H1 (cell line): ENCODE data around the gene COX7B2. TPM values are rescaled to one million over a fixed set of nuclear protein-coding genes. Genes with fewer than 3 reads are reported as not detected.

Experiments
- CTCF ChIA-PET: fragments of 300-600 bp; sonication (Branson Sonifier 250); formaldehyde crosslinking; loops from one replicate; lab custom pipeline; 2021; ENCODE audit not compliant: partially characterized antibody; lab: Charles Lee
- POLR2A ChIA-PET: fragments of 300-600 bp; sonication (Branson Sonifier 250); formaldehyde crosslinking; loops from one replicate; lab custom pipeline; 2021; ENCODE audit warnings: inconsistent platforms; ENCODE audit not compliant: partially characterized antibody; lab: Charles Lee
- DNase-seq, 2 experiments: peaks; one replicate each; pipeline versions ENCODE4 v3.0.0 to v3.0.0-alpha.2; 2010 to 2022; ENCODE audit warnings: low spot score in 2 of 2, low read depth in 1 of 2, mixed read lengths in 1 of 2
- FAIRE-seq: peaks from 2 replicates; lab custom pipeline; 2011; peaks lifted over from hg19 to GRCh38; lab: Jason Lieb, UNC
- H2AFZ ChIP-seq: 2 replicates; pipeline ENCODE4 v1.8.1; 2012; ENCODE audit warnings: low read length, inconsistent platforms
- H2AK5ac ChIP-seq: 2 replicates; pipeline ENCODE4 v1.6.1; 2013; ENCODE audit warnings: low read depth, low read length
- H2BK120ac ChIP-seq: replicated peaks from 2 replicates; pipeline ENCODE3; 2013; ENCODE audit warnings: low read depth, low read length, inconsistent platforms
- H2BK12ac ChIP-seq: 2 replicates; pipeline ENCODE4 v1.6.1; 2013; ENCODE audit warnings: low read depth, low read length
- H2BK15ac ChIP-seq: 2 replicates; pipeline ENCODE4 v1.6.1; 2013; ENCODE audit warnings: low read length
- H2BK20ac ChIP-seq: 2 replicates; pipeline ENCODE4 v1.6.1; 2013; ENCODE audit warnings: low read length
- H2BK5ac ChIP-seq: 2 replicates; pipeline ENCODE4 v1.6.1; 2013; ENCODE audit warnings: low read depth, low read length
- H3K14ac ChIP-seq: 2 replicates; pipeline ENCODE4 v1.6.1; 2013; ENCODE audit warnings: inconsistent platforms; ENCODE audit not compliant: insufficient read length
- H3K18ac ChIP-seq: 2 replicates; pipeline ENCODE4 v1.6.1; 2013; ENCODE audit warnings: low read length; ENCODE audit errors: extremely low read depth
- H3K23ac ChIP-seq: 2 replicates; pipeline ENCODE4 v1.6.1; 2013; ENCODE audit warnings: inconsistent platforms; ENCODE audit not compliant: insufficient read length
- H3K23me2 ChIP-seq: 2 replicates; pipeline ENCODE4 v1.6.1; 2013; ENCODE audit warnings: low read depth, low read length
- H3K27ac ChIP-seq: 2 replicates; pipeline ENCODE4 v1.6.1; 2011; ENCODE audit warnings: low read depth, low read length, inconsistent platforms
- H3K27me3 ChIP-seq, 4 experiments: replicated peaks in 1 of 4; 1 replicate in 1 of 4; 2 replicates in 3 of 4; pipeline versions ENCODE4 v1.6.1 to v1.8.1; 2011 to 2013; ENCODE audit warnings: low read length in 3 of 4, mild to moderate bottlenecking in 3 of 4, inconsistent platforms in 2 of 4, mixed read lengths in 2 of 4, moderate library complexity in 1 of 4; ENCODE audit not compliant: control insufficient read depth in 3 of 4, insufficient read depth in 3 of 4; ENCODE audit errors: extremely low read depth in 1 of 4
- H3K36me3 ChIP-seq, 4 experiments: 2 replicates each; pipeline versions ENCODE4 v1.6.1 to v1.8.1; 2011 to 2013; ENCODE audit warnings: mild to moderate bottlenecking in 4 of 4, low read length in 3 of 4, moderate library complexity in 2 of 4, control low read depth in 1 of 4, inconsistent platforms in 1 of 4; ENCODE audit not compliant: insufficient read depth in 4 of 4, control insufficient read depth in 2 of 4
- H3K4ac ChIP-seq: replicated peaks from 2 replicates; pipeline ENCODE3; 2013; ENCODE audit warnings: low read length, low read depth, mixed read lengths, inconsistent platforms; ENCODE audit not compliant: insufficient read length
- H3K4me1 ChIP-seq, 4 experiments: replicated peaks in 1 of 4; 1 replicate in 1 of 4; 2 replicates in 3 of 4; pipeline versions ENCODE4 v1.6.1 to v1.8.1; 2011 to 2013; ENCODE audit warnings: low read length in 3 of 4, inconsistent platforms in 2 of 4, mixed read lengths in 1 of 4; ENCODE audit not compliant: insufficient read depth in 4 of 4, control insufficient read depth in 3 of 4
- H3K4me2 ChIP-seq, 2 experiments: 2 replicates each; pipeline versions ENCODE4 v1.6.1 to v1.8.1; 2011 to 2013; ENCODE audit warnings: low read depth in 2 of 2, low read length in 2 of 2, control low read depth in 1 of 2, inconsistent platforms in 1 of 2, mild to moderate bottlenecking in 1 of 2; ENCODE audit not compliant: insufficient read depth in 1 of 2
- H3K4me3 ChIP-seq, 4 experiments: fragments of 200-600, 300-600 bp in 1 of 4; sonication (generic), shearing (Covaris generic), sonication (Bioruptor Twin) in 1 of 4; 2 replicates each; pipeline versions ENCODE4 v1.5.1 to v1.8.1; 2011 to 2016; ENCODE audit warnings: low read length in 4 of 4, low read depth in 3 of 4, control low read depth in 2 of 4, inconsistent platforms in 2 of 4, mild to moderate bottlenecking in 2 of 4, mixed read lengths in 1 of 4, moderate library complexity in 1 of 4; ENCODE audit not compliant: insufficient read depth in 2 of 4; ENCODE audit errors: extremely low read depth in 1 of 4
- H3K56ac ChIP-seq: replicated peaks from 2 replicates; pipeline ENCODE3; 2013; ENCODE audit warnings: low read depth, mild to moderate bottlenecking, mixed read lengths, low read length, inconsistent platforms; ENCODE audit not compliant: insufficient read length
- H3K79me1 ChIP-seq: 2 replicates; pipeline ENCODE4 v1.6.1; 2013; ENCODE audit warnings: low read depth, low read length, control low read depth
- H3K79me2 ChIP-seq, 2 experiments: 2 replicates each; pipeline versions ENCODE4 v1.6.1 to v1.8.1; 2012 to 2013; ENCODE audit warnings: low read length in 2 of 2, mild to moderate bottlenecking in 2 of 2, inconsistent platforms in 1 of 2; ENCODE audit not compliant: insufficient read depth in 2 of 2, control insufficient read depth in 1 of 2
- H3K9ac ChIP-seq, 4 experiments: replicated peaks in 1 of 4; 1 replicate in 1 of 4; 2 replicates in 3 of 4; pipeline versions ENCODE4 v1.6.1 to v1.8.1; 2011 to 2013; ENCODE audit warnings: low read depth in 3 of 4, low read length in 3 of 4, control low read depth in 2 of 4, mild to moderate bottlenecking in 2 of 4, moderate library complexity in 2 of 4, inconsistent platforms in 1 of 4; ENCODE audit errors: extremely low read depth in 1 of 4
- H3K9me3 ChIP-seq, 2 experiments: 2 replicates each; pipeline versions ENCODE4 v1.6.1 to v1.8.1; 2012 to 2013; ENCODE audit warnings: mild to moderate bottlenecking in 2 of 2, moderate library complexity in 2 of 2, control low read depth in 1 of 2, inconsistent platforms in 1 of 2, low read depth in 1 of 2, low read length in 1 of 2, mixed read lengths in 1 of 2; ENCODE audit not compliant: insufficient read depth in 2 of 2
- H4K20me1 ChIP-seq, 2 experiments: replicated peaks in 1 of 2; 2 replicates each; pipeline versions ENCODE3 to v1.8.1; 2011 to 2013; ENCODE audit warnings: inconsistent platforms in 2 of 2, low read length in 2 of 2, mild to moderate bottlenecking in 1 of 2; ENCODE audit not compliant: insufficient read depth in 2 of 2, control insufficient read depth in 1 of 2
- H4K5ac ChIP-seq: 2 replicates; pipeline ENCODE4 v1.6.1; 2013; ENCODE audit warnings: low read length, low read depth, mixed read lengths, inconsistent platforms; ENCODE audit not compliant: insufficient read length
- H4K8ac ChIP-seq: 2 replicates; pipeline ENCODE4 v1.8.0; 2013; ENCODE audit warnings: mild to moderate bottlenecking, moderate library complexity, low read length, inconsistent platforms; ENCODE audit not compliant: insufficient read depth; ENCODE audit errors: extremely low read depth
- H4K91ac ChIP-seq: replicated peaks from 2 replicates; pipeline ENCODE3; 2013; ENCODE audit warnings: low read length, mixed read lengths, inconsistent platforms; ENCODE audit not compliant: insufficient read length
- ASH2L ChIP-seq: fragments of 200-600, 300-600 bp; sonication (generic); IDR thresholded peaks from one replicate; pipeline ENCODE4 v1.7.1; 2017; ENCODE audit warnings: low read length
- FOSL1 ChIP-seq: IDR thresholded peaks from 2 replicates; pipeline ENCODE4 v1.6.1; 2011; ENCODE audit warnings: mild to moderate bottlenecking, low read depth, low read length, moderate library complexity; ENCODE audit not compliant: insufficient read depth
- KDM1A ChIP-seq: fragments of 200-600, 300-600 bp; sonication (generic); IDR thresholded peaks from 2 replicates; pipeline ENCODE4 v1.7.1; 2016; ENCODE audit warnings: mild to moderate bottlenecking, low read length, borderline replicate concordance
- RNF2 ChIP-seq: fragments of 200-900, 300-1000 bp; sonication (generic); IDR thresholded peaks from 2 replicates; pipeline ENCODE4 v1.7.1; 2016; ENCODE audit warnings: borderline replicate concordance, low read depth, mild to moderate bottlenecking, antibody characterized with exemption, low read length; ENCODE audit not compliant: poor library complexity, severe bottlenecking; ENCODE audit errors: missing control alignments
- SRF ChIP-seq: IDR thresholded peaks from 2 replicates; pipeline ENCODE4 v1.6.1; 2011; ENCODE audit warnings: mild to moderate bottlenecking, low read depth, low read length, moderate library complexity
- WGBS, 2 experiments: shearing (Covaris generic) in 1 of 2; methylation state at CpG; one replicate each; pipeline versions ENCODE4 v1.1.6 to v1.1.7; 2013 to 2015; ENCODE audit warnings: low lambda C conversion rate in 2 of 2, mixed read lengths in 2 of 2, inconsistent platforms in 1 of 2, low coverage in 1 of 2, missing lambda C conversion rate in 1 of 2; ENCODE audit not compliant: insufficient replicate concordance in 2 of 2, insufficient coverage in 1 of 2, insufficient read length in 1 of 2; ENCODE audit errors: extremely low coverage in 1 of 2, missing lambda C conversion rate in 1 of 2; 5-methylcytosine and 5-hydroxymethylcytosine counted together
- polyA plus RNA-seq, 7 experiments: library from polyadenylated mRNA; depleted of rRNA in 3 of 7; stranded (reverse) in 5 of 7; unstranded in 2 of 7; fragments of >200 nt in 5 of 7; fragments of 200-250 nt in 2 of 7; gene quantifications; 1 replicate in 5 of 7; 2 replicates in 1 of 7; 4 replicates in 1 of 7; pipeline versions ENCODE4 v1.2.1 to v1.2.3, GENCODE V29; 2011 to 2013; ENCODE audit warnings: missing spikeins in 2 of 7, mixed read lengths in 2 of 7
- total RNA-seq: library from RNA; stranded (reverse); fragmentation: NEBNext Ultra II Directional; extraction: Animal tissue kit (Norgen Biotek cat#: 25700); gene quantifications from 2 replicates; pipeline ENCODE4 v1.2.1, GENCODE V29; 2021
- TF ChIP-seq, protein P1 (sequence below): IDR thresholded peaks from 2 replicates; pipeline ENCODE4 v1.6.1; 2012; ENCODE audit warnings: inconsistent platforms

COX7B2 gene
- total and polyA plus RNA-seq, 2 of the 8 experiments (the other 6 are each of a cell fraction or from before 2014, with no cell fraction given), result not detected

DNA sequence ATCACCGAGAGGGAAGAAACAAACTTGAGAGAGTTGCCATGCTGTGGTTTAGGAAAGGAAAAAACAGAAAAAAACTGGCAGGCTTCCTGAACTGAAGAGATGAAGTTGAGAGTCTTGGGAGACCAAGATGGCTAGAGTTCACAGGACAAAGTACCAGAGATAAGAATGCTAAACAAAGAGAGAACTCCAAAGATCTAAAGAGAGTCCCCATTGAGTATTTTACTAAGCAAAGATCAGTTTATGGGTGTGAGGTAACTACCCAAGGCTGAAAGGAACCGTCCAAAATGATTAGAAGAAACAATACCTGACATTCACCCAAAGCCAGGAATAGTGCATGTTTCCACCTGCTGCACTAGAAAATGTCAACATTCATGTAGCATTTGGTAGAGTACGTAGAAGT lies 21.8 kb upstream of the COX7B2 start:
- Histone ChIP-seq H3K79me1 (no peaks in the 10 kb centered on the region), H3K36me3 (no peaks in the 10 kb centered on the region), H3K9me3 (no peaks in the 10 kb centered on the region), H3K23ac (no peak overlapping the region), H3K4me2 (no peak overlapping the region), H2AFZ (no peak overlapping the region), H3K79me2 (no peaks in the 10 kb centered on the region), H2BK120ac (no peak overlapping the region), H2BK12ac (no peak overlapping the region), H2BK15ac (no peak overlapping the region), H3K4me3 (no peak overlapping the region), H4K5ac (no peak overlapping the region), H3K23me2 (no peaks in the 10 kb centered on the region; the same call in 1 of the 2 replicates), H4K20me1 (no peaks in the 10 kb centered on the region), H4K91ac (no peak overlapping the region), H3K56ac (no peak overlapping the region), H3K14ac (no peak overlapping the region), H3K18ac (no peak overlapping the region), H3K4me1 (no peaks in the 10 kb centered on the region), H2BK5ac (no peak overlapping the region), H4K8ac (no peak overlapping the region), H3K27ac (no peak overlapping the region), H3K27me3 (no peaks in the 10 kb centered on the region), H2AK5ac (no peak overlapping the region), H2BK20ac (no peak overlapping the region), H3K9ac (no peak overlapping the region), H3K4ac (no peak overlapping the region)
- FAIRE-seq (no peak), DNase-seq (no peak)
- no peak for TF ChIP-seq FOSL1
- TF ChIP-seq RNF2, result no peak
- no peak for TF ChIP-seq KDM1A
- TF ChIP-seq ASH2L, result no peak
- no peak for TF ChIP-seq SRF
- TF ChIP-seq, protein P1, sequence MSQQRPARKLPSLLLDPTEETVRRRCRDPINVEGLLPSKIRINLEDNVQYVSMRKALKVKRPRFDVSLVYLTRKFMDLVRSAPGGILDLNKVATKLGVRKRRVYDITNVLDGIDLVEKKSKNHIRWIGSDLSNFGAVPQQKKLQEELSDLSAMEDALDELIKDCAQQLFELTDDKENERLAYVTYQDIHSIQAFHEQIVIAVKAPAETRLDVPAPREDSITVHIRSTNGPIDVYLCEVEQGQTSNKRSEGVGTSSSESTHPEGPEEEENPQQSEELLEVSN, result no peak
- CTCF ChIA-PET, result interaction anchor here (1.2 to 2.1 kb wide), 4 partner anchors 9 to 500 kb away, joined by 3 to 12 read pairs (median 4); no protein-coding TSS in a partner anchor
- POLR2A ChIA-PET, result no interaction called here
- 90% methylated on average over 3 of the region's 3 CpGs; no CpG with 5 or more reads in 1 of the 2 experiments for WGBS, 2 experiments
